NCI-H748 (cell line): ENCODE data around the gene GINS3.
"Not testable (repeated sequence)": the region's sequence is repeated elsewhere in the genome, so short reads cannot be mapped to it uniquely, and the experiment has no call there.

Experiments
- DNase-seq: peaks from one replicate; lab custom pipeline; 2025; ENCODE audit not compliant: unreplicated experiment; lab: John Stamatoyannopoulos, UW

Gene GINS3

GRCh38 chr16:58385218-58385773, 7.0 kb upstream of the GINS3 start:
- DNase-seq, result no peak

DNA sequence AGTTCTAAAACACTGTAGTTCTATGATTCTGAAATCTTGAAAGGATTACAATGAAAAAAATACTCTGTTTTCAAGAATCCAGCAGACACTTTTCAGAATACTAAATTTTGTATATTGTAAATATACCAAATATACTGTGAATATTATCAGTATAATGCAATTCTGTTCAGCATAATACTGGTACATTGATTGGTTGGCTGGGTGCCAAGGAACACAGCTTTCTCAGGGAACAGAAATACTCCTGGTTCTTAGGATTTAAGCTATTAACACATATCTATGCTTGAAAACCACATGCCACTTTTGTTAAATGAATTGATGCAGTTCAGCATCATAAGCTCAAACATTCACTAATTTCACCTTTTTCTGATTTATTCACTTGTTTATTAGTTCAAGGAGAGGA, 2.5 kb upstream of the GINS3 start:
- no peak for DNase-seq

- DNase-seq, result peak; percentile 11
Measured at GRCh38 chr16:58393138-58393504, 850 bp downstream of the GINS3 start.

- not testable (repeated sequence) for DNase-seq
Measured at GRCh38 chr16:58396897-58397296, 4.6 kb downstream of the GINS3 start.

GRCh38 chr16:58399718-58400633, 7.7 kb downstream of the GINS3 start:
- no peak for DNase-seq

DNA sequence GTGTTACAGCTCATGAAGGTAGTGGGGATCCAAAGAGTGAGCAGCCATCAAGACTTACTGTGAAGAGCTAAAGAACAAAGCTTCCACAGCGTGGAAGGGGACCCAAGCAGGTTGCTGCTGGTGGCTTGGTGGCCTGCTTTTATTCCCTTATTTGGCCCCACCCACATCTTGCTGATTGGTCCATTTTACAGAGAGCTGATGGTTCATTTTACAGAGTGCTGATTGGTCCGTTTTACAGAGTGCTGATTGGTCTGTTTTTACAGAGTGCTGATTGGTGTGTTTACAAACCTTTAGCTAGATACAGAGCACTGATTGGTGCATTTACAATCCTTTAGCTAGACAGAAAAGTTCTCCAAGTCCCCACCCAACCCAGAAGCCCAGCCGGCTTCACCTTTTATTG, 9.0 kb downstream of the GINS3 start:
- not testable (repeated sequence) for DNase-seq

DNA sequence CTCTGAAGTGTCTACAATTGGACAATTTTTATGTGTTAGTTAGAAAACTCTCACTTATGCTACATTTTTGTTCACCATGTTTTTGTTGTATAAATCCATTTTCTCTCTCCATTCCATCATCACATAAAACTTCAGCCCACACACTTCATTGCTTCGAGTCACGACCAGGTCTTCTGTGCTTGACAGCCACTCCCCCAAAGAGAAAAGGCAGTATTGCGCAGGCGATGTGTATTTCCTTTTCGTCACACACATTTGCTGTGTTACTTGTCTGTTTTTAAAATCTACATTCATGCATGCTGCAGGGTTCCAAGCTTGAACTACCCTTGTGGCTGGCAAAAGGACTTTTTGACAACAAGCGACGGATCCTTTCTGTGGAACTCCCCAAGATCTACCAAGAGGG, 10.5 kb downstream of the GINS3 start:
- no peak for DNase-seq

DNA sequence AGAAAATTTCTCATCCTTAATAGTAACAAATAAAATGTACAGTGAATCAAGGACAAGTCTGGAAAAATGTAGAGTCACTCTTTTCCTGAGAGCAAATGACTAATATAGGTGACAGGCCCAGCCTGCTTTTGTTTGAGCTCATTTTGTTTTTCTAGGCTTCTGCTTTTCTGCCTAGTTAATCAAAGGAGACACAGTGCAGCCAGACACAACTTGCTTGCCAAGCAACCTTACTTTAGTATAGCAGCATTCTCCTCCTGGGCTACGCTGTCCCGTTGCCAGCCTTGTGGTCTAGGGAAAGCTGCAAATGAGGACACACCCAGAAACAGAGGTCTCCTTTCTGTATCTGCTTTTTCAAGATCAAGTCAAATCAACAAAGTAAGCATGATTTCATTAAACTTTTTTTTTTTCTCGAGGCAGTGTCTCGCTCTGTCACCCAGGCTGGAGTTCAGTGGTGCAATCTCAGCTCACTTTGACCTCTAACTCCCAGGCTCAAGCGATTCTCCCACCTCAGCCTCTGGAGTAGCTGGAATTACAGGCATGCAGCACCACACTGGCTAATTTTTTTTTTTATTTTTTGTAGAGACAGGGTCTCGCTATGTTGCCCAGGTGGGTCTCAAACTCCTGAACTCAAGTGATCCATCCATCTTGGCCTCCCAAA, 17.2 kb downstream of the GINS3 start:
- DNase-seq, result no peak

DNA sequence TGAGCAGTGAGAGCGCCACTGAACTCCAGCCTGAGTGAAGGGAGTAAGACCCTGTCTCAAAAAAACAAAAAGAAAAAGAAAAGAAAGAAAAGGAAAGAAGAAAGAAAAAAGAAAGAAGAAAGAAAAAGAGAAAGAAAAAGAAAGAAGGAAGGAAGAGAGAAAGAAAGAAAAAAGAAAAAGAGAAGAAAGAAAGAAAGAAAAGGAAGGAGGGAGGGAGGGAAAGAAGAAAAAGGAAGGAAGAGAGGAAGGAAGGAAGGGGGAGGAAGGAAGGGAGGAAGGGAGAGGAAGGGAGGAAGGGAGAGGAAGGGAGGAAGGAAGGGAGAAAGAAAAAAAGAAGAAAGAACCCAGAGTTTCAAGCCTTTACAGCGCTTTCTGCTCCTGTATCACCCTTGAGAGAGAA, 19.1 kb downstream of the GINS3 start:
- no peak for DNase-seq

DNA sequence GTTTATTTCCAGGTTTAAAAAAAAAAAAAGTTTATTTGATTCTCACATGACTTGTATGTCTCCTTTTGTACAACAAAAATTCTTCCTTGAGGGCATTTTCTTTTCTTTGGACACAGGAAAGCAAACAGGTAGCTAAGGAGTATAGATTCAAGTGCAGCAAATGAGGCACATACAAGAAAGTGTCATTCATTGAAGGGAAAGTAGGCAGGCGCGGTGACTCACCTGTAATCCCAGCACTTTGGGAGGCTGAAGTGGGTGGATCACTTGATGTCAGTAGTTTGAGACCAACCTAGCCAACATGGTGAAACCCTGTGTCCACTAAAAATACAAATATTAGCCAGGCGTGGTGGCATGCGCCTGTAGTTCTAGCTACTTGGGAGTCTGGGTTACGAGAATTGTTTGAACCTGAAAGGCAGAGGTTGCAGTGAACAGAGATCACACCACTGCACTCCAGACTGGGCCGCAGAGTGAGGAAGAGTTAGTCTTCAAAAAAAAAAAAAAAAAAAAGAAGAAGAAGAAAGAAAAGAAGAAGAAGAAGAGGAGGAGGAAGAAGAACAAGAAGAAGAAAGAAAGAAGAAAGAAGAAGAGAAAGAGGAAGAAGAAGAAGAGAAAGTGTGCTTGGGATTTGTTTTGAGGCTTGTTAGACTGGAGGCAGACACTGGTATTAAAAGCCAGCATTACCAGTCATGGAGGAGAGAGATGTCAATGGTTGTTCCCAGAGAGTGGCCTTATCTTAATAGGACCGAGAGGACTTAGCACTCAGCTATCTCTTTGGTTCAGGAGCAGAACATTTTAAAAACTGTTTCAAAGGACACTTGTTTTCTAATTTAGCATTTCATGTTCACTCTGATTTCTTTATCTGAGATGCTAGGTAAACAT, 19.7 kb downstream of the GINS3 start:
- no peak for DNase-seq

- not testable (repeated sequence) for DNase-seq
Measured at GRCh38 chr16:58412615-58412970, 20.3 kb downstream of the GINS3 start.

DNA sequence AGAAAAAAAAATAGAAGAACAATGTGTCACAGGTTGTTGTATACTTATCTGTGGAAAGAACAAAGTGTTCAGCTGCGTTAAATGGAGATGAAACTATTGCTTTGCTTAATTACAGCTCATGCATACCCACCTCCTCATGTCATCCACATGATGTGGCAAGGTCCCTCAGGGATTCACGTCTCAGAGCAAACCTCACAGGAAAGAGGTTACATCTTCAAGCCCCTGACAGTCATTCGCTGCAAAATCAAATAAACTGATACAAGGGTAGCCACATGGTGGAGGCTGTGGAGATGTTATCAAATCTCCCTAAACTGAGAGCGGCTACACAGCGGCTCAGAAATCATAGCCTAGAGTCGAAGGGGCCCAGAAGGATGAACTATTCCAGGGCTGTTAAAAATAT, 21.1 kb downstream of the GINS3 start:
- no peak for DNase-seq

DNA sequence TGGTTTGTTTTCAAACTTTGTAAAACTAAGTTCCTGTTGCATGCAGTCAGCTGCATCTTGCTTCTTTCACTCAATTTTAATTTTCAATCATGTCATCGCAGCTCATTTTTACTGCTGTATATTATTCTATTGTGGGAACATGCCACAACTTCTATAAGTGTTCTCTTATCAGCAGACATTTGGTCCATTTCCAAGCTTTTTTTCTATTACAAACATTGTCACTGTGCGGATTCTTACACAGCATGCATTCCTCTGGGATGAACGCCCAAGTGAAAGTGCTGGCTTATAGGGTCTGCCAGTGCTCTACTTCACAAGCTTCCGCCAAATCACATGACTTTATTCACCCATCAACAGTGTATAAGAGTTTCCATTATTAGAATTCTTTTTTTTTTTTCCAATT, 22.7 kb downstream of the GINS3 start:
- DNase-seq, result no peak

- DNase-seq, result not testable (repeated sequence)
Measured at GRCh38 chr16:58415961-58416360, 23.7 kb downstream of the GINS3 start.

- DNase-seq, result no peak
Measured at GRCh38 chr16:58417035-58417434, 24.8 kb downstream of the GINS3 start.

GRCh38 chr16:58417600-58417999, 25.3 kb downstream of the GINS3 start:
- DNase-seq, result no peak

DNA sequence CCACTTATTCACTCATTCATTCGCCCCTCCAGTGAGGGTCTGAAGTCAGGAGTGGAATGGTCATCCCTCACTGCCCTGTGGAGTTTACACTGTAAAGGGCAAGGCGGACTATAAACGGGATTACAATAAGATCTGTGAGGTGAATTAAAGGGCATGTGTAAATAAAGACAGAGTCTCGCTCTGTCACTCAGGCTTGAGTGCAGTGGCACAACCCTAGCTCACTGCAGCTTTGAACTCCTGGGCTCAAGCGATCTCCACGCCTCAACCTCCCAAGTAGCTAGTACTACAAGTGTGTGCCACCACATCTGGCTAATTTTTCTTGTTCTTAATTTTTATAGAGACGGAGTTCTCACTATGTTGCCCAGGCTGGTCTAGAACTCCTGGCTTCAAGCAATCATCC, 25.8 kb downstream of the GINS3 start:
- DNase-seq, result no peak

GRCh38 chr16:58418601-58419000, 26.3 kb downstream of the GINS3 start:
- DNase-seq, result no peak

DNA sequence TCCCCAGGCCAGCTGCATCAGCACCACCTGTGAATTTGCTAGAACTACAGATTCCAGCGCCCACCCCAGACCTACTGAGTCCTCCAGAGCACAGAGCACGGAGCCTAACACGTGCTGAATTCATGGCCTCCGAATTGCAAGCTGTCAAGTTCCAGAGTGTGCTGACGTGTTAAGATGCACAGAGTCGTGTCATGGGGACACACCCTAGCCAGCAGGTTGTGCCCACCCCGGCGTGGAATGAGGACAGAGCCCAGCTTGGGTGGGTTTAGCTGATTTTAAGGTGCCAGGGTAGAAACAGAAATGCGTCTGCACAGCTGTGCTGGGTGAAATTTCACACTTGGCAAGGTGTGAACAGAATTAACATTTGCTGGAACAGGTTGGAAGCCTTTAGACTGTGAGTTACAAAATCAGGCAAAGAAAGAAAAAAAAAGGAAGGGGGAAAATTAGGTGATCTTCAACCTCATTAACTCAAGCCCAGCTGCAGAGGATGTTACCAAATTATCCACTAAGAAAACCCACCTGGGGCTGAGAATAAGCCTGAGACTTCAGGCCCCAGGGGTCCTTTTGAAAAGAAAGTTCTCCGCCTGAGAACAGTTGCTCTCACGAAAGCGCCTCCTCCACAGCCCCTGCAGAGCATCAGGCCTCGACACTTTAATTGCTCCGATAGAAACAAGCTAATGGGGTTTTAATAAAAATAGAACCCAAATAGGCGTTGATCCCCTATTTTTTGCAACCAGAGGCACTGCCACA, 27.1 kb downstream of the GINS3 start:
- no peak for DNase-seq

- DNase-seq, result no peak
Measured at GRCh38 chr16:58421059-58421458, 28.8 kb downstream of the GINS3 start.

GRCh38 chr16:58421529-58421928, 29.3 kb downstream of the GINS3 start:
- no peak for DNase-seq
